HG03060 (cell line): ENCODE results near the gene NFAM1.

Experiments
- ATAC-seq: cut with Tn5 transposase; IDR thresholded peaks from one replicate; pipeline ENCODE4 v1.9.1; 2021; ENCODE audit warnings: low read depth, moderate number of reproducible peaks; ENCODE audit not compliant: unreplicated experiment

NFAM1 gene

GRCh38 chr22:42417645-42418305 lies 14.4 kb downstream of the NFAM1 start:
- no peak for ATAC-seq

GRCh38 chr22:42416671-42417230 lies 15.5 kb downstream of the NFAM1 start:
- ATAC-seq, result no peak

GRCh38 chr22:42414565-42415303 lies 17.5 kb downstream of the NFAM1 start:
- no peak for ATAC-seq

- ATAC-seq, result no peak
These were observed 18.2 kb downstream of the NFAM1 start for GRCh38 chr22:42414021-42414420.

GRCh38 chr22:42412744-42413333 lies 19.4 kb downstream of the NFAM1 start:
- ATAC-seq, result no peak

- no peak for ATAC-seq
These were observed 21.5 kb downstream of the NFAM1 start for GRCh38 chr22:42410708-42411107.

GRCh38 chr22:42408810-42409529 lies 23.2 kb downstream of the NFAM1 start:
- ATAC-seq, result no peak

GRCh38 chr22:42408276-42408675 lies 23.9 kb downstream of the NFAM1 start:
- no peak for ATAC-seq

GRCh38 chr22:42404266-42404665 lies 27.9 kb downstream of the NFAM1 start:
- ATAC-seq, result no peak

GRCh38 chr22:42401535-42402334 lies 30.5 kb downstream of the NFAM1 start:
- no peak for ATAC-seq

- no peak for ATAC-seq
These were observed 31.2 kb downstream of the NFAM1 start for GRCh38 chr22:42400811-42401534.

GRCh38 chr22:42399315-42400271 lies 32.6 kb downstream of the NFAM1 start:
- ATAC-seq, result no peak

- ATAC-seq, result no peak
These were observed 34.6 kb downstream of the NFAM1 start for GRCh38 chr22:42397332-42398249.

- ATAC-seq, result no peak
These were observed 35.4 kb downstream of the NFAM1 start for GRCh38 chr22:42396621-42397331.

- no peak for ATAC-seq
These were observed 43.1 kb downstream of the NFAM1 start for GRCh38 chr22:42389143-42389542.

- no peak for ATAC-seq
These were observed 43.9 kb downstream of the NFAM1 start for GRCh38 chr22:42388130-42388797.
